ENCODE measurements around the gene PRKCA. TPM values are rescaled to one million over a fixed set of nuclear protein-coding genes. Genes with fewer than 3 reads are reported as not detected.

Gene PRKCA
- total RNA-seq, 1 donor from 2014 or later: 2.2 TPM

GRCh38 chr17:66837885-66838665 lies 535.7 kb downstream of the PRKCA start:
- no peaks in the 10 kb centered on the region for H3K9me3 Mint-ChIP-seq

GRCh38 chr17:66839616-66840015 lies 537.2 kb downstream of the PRKCA start:
- Mint-ChIP-seq H3K9me3 (no peaks in the 10 kb centered on the region), H3K36me3 (ENCODE audit: low read depth) (no peaks in the 10 kb centered on the region), H3K27ac (no peak overlapping the region), H3K4me3 (no peak overlapping the region), H3K4me1 (peaks cover 1% of the 10 kb centered on the region), H3K27me3 (peaks cover 15% of the 10 kb centered on the region)
- ChIA-PET POLR2A (no interaction called here), CTCF (no interaction called here)
- DNase-seq (no peak), ATAC-seq (ENCODE audit: low read depth) (no peak)
- intact Hi-C loops (cut with micrococcal nuclease): no loop called here
- no peak for TF ChIP-seq CTCF (IDR thresholded peaks at IDR 0.05)

More at GRCh38 chr17:66837885-66838665, 535.7 kb downstream of the PRKCA start:
- no peaks in the 10 kb centered on the region for H3K36me3 Mint-ChIP-seq (ENCODE audit: low read depth)
- TF ChIP-seq CTCF (IDR thresholded peaks at IDR 0.05): no peak
- ATAC-seq (ENCODE audit: low read depth) (no peak), DNase-seq (no peak)
- intact Hi-C loops (cut with micrococcal nuclease): no loop called here
- H3K27ac Mint-ChIP-seq: no peak overlapping the region
- no peak overlapping the region for H3K4me3 Mint-ChIP-seq
- H3K27me3 Mint-ChIP-seq: peaks cover 28% of the 10 kb centered on the region
- peaks cover 3% of the 10 kb centered on the region for H3K4me1 Mint-ChIP-seq
- ChIA-PET CTCF (no interaction called here), POLR2A (no interaction called here)

- Mint-ChIP-seq H3K27ac (no peak overlapping the region), H3K9me3 (no peaks in the 10 kb centered on the region), H3K36me3 (ENCODE audit: low read depth) (no peaks in the 10 kb centered on the region), H3K27me3 (peaks cover 17% of the 10 kb centered on the region), H3K4me1 (no peaks in the 10 kb centered on the region), H3K4me3 (no peak overlapping the region)
- no peak for TF ChIP-seq CTCF (IDR thresholded peaks at IDR 0.05)
- ATAC-seq (ENCODE audit: low read depth): no peak
- ChIA-PET CTCF (no interaction called here), POLR2A (no interaction called here)
- intact Hi-C loops (cut with micrococcal nuclease): no loop called here
- no peak for DNase-seq
Observed at GRCh38 chr17:66840061-66840460, 537.6 kb downstream of the PRKCA start.

- ChIA-PET POLR2A (no interaction called here), CTCF (no interaction called here)
- intact Hi-C loops (cut with micrococcal nuclease): no loop called here
- Mint-ChIP-seq H3K4me3 (no peak overlapping the region), H3K27me3 (peaks cover 12% of the 10 kb centered on the region), H3K4me1 (no peaks in the 10 kb centered on the region), H3K9me3 (no peaks in the 10 kb centered on the region), H3K36me3 (ENCODE audit: low read depth) (no peaks in the 10 kb centered on the region), H3K27ac (no peak overlapping the region)
- no peak for TF ChIP-seq CTCF (IDR thresholded peaks at IDR 0.05)
- ATAC-seq (ENCODE audit: low read depth) (no peak), DNase-seq (no peak)
Observed at GRCh38 chr17:66841328-66841727, 538.9 kb downstream of the PRKCA start.

- Mint-ChIP-seq H3K4me1 (no peaks in the 10 kb centered on the region), H3K27ac (no peak overlapping the region), H3K9me3 (no peaks in the 10 kb centered on the region), H3K4me3 (no peak overlapping the region), H3K27me3 (peaks cover 8% of the 10 kb centered on the region), H3K36me3 (ENCODE audit: low read depth) (no peaks in the 10 kb centered on the region)
- ATAC-seq (ENCODE audit: low read depth) (no peak), DNase-seq (no peak)
- ChIA-PET CTCF (no interaction called here), POLR2A (no interaction called here)
- no peak for TF ChIP-seq CTCF (IDR thresholded peaks at IDR 0.05)
- intact Hi-C loops (cut with micrococcal nuclease): no loop called here
Observed at GRCh38 chr17:66841744-66842143, 539.3 kb downstream of the PRKCA start.
